GM21737 (cell line): ENCODE data around the gene MAP2K7.
A peak's percentile ranks its signal among the peaks of the same experiment; 100 is the strongest.
"Not testable (repeated sequence)": the region's sequence is repeated elsewhere in the genome, so short reads cannot be mapped to it uniquely, and the experiment has no call there.

Experiments
- ATAC-seq: cut with Tn5 transposase; IDR thresholded peaks from one replicate; pipeline ENCODE4 v1.9.1; 2021; ENCODE audit warnings: mild to moderate bottlenecking, moderate library complexity; ENCODE audit not compliant: unreplicated experiment

The MAP2K7 gene

DNA sequence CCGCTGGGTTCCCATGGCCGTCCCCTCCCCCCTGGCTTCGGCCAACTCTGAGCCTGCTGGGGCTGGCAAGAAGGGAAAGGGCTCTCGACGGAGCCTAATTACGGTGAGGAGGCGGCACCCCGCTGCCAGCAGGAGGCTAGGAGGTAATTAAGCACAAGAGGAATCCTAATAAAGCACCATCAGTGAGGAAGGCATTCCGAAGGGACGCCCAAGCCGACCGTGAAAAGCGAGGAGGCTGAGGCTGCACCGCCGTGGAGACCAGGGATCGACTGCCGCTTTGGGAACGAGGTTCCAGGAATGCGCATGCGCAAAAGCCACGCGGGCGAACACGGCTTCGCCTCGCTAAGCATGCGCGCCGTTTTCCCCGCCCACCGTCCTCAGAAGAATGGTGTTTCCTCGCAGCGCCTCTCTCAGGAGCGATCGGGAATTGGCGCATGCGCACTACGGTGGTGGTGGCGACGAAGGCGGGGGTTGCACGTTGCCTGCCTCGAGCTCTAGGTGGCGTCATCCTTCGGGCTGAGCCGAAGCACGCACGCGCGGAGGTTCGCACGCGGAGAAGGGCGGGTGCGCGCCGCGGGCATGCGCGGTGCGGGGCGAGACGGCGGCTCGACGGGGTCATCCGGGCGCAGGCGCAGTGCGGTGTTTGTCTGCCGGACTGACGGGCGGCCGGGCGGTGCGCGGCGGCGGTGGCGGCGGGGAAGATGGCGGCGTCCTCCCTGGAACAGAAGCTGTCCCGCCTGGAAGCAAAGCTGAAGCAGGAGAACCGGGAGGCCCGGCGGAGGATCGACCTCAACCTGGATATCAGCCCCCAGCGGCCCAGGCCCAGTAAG, at the start of gene MAP2K7:
Gene MAP2K7, plus strand, starts transcription at position 634 of the 830 bp plus-strand sequence. Its CDS starts 68 bp downstream, at position 702.
- ATAC-seq = peak; percentile 64

DNA sequence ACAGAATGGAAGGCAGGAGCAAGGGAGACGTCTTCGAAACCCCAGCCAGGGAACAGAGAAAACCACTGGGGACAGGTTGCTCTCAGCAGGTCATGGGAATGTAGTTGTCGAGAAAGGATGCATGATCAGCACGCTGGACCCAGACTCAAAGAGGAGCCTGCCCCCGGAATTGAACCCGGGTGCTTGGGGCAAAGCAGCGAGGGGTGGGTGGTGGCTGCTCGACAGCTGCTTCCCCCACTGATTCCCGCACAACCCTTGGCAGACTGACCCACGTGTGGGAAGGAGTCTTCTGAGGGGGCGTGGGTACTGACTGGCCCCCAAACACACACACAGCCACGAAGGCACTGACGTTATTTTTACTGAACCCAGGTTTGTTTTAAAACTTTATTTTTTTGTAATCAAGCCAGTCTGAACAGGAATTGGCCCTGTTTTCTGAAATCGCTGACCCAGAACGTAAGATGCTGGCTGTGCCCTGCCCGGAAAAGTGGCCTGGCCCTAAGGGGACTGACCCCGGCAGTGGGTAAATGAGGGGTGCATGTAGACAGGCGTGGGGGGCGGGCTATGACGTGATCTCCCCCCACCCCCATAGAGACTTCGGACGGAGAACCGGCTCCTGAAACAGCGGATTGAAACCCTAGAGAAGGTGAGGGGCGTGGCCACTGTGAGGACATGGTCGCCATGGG, 48.1 kb upstream of the MAP2K7 start:
- no peak for ATAC-seq

DNA sequence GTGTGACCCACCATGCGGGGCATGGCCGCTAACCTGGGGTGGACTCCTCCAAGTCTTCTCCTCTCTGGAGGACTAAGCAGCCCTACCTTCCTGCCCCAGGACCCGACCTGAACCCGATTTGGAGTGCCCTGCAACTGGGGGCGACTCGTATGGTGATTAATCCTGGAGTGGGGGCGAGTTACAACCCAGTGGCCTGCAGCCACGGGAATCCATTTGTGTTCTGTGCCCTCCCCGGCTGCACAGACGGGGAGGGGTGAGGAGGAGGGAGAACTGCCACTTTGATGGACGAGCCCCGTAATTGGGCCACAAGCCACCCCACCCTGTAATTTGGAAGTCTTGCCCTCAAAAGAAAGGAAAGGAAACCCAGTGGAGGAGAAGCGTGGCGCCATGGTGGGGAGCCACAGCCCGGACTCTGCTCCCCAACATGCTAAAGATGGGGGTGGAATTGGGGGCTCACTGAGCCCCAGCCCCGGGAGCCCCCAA, 47.5 kb upstream of the MAP2K7 start:
- no peak for ATAC-seq

DNA sequence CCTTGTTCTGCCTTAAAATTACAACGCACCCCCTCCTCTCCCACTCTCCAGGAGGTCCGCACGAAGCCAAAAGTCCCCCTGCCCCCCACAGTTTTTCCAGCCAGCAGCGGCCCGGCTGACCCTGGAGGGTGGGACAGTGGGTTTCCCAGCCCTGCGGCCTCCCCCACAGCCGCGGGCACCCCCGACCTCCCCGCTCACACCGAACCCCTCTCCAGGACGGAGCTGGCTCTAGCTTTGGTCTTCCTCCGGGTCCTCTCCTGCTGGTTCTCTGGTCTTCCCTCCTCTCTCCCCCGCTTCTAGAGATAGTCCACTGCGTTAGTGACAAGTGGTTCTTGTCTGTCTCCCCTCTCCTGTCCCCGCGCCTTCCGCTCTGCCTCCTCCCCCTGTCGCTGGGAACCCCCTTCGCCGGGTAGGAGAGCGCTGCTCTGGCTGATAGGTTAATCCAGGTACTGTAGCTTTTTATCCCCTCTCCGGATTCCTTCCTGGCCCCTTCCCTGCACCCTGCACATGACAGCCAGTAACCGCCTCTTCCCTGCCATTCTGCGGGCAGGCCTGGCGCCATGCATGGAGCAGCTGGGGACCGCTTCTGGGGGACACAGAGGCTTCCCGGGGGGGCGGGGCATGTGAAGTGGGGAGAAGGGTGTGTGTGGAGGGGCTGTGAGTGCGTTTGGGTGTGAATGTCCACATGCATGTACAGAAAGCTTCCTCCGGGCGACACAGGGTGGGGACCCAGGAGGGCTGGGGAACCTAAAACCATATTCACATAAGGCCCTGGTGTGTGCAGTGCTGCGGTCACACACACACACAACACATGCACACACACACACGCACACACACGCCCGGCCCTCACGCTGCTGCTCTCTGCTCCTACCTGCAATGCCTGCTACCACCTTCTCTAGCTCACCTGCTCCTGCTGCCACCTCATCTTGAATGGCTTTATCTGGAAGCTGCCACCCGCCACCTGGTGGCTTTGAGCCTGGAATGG, 46.7 kb upstream of the MAP2K7 start:
- no peak for ATAC-seq

DNA sequence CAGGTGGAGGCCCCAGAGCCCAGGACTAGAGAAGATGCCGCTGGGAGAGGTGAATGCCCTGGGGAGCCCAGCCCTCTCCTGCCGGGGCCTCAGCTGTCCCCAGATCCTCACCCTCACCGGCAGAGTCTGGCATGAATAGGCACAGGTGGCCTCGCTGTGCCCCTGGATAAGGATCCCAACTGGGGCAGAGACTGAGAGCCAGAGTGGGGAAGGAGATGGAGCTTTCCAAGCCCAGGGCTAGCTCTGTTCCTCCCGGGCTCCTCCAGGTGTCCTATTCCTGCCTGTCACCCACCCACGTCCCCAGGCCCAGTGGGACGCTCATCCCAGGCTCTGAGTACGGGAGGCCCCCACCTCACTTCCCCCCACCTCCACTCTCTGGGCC, 46.0 kb upstream of the MAP2K7 start:
- no peak for ATAC-seq

DNA sequence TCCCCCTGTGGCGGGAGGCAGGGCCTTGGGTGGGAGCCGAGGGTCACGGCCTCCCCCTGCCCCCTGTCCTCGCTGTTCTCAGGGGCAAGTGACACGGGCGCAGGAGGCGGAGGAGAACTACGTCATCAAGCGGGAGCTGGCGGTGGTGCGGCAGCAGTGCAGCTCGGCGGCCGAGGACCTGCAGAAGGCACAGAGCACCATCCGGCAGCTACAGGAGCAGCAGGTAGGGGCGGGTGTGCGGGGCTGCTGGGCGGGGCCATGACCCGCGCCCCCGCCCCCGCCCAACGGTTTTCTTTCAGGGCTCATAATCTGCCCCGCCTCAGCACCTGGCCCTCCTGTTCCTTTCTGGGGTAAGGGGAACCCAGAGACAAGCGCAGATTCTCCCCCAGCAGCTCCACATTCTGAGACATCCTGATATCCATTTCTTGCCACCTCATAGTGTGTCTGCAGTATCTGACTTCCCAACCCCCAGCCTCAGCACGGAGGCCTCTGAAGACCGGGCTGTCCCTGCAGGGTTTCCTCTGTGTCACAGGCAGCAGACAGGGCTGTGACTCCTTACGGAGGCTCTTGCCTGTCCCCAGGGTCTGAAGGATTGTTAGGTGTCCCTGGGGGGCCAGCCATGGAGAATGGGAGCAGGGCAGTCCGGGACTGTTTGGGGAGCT, 45.4 kb upstream of the MAP2K7 start:
- ATAC-seq = no peak

DNA sequence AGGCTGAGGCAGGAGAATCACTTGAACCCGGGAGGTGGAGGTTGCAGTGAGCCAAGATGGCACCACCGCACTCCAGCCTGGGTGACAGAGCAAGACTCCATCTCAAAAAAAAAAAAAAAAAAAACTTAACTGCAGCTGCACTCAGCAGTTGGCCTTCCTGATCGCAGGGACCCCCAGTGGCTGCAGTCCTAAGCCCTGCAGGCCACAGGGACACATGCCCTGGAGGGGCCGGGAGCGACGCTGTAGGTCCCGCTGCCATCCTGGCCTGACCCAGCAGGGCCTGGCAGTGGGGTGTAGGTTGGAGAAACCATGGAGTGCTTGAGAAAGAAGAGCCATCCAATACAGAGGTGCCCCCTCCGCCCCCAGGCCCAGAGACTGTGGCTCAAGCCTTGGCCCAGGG, 44.6 kb upstream of the MAP2K7 start:
- not testable (repeated sequence) for ATAC-seq

DNA sequence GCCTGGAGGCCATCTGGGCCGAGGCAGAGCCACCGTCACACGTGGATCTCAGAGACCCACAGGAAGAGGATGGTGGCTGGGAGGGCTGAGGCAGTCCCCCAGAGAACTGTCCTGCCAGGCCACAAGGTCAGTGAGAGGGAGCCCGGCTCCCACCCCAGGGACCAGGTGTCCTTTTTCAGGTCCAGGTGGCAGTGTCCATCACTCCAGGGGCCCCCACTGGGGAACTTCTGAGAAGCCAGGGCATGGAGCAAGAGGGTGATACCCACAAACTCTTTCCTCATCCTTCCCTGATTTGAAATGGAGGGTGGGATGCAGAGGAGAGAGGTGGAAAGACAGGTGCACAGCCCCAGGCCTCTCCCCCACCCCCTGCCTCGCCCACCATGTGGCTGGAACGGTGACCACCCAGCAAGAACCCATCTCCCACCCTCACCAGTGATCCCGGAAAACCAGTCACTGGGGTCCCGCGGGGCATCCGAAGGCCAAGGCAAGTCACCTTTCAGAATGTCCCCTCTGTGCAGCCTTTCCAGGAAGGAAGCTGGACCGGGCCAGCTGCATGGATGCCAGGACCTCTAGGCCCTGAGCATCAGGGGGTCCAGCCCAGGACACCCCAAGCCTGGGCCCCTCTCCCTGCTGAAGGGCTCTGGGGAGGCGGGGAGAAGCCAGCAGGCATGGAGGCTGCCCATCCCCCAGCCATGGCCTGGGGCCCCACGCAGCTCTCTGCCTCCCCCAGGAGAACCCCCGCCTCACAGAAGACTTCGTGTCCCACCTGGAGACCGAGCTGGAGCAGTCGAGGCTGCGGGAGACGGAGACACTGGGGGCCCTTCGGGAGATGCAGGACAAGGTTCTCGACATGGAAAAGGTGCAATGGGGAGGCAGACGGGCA, 43.6 kb upstream of the MAP2K7 start:
- no peak for ATAC-seq

DNA sequence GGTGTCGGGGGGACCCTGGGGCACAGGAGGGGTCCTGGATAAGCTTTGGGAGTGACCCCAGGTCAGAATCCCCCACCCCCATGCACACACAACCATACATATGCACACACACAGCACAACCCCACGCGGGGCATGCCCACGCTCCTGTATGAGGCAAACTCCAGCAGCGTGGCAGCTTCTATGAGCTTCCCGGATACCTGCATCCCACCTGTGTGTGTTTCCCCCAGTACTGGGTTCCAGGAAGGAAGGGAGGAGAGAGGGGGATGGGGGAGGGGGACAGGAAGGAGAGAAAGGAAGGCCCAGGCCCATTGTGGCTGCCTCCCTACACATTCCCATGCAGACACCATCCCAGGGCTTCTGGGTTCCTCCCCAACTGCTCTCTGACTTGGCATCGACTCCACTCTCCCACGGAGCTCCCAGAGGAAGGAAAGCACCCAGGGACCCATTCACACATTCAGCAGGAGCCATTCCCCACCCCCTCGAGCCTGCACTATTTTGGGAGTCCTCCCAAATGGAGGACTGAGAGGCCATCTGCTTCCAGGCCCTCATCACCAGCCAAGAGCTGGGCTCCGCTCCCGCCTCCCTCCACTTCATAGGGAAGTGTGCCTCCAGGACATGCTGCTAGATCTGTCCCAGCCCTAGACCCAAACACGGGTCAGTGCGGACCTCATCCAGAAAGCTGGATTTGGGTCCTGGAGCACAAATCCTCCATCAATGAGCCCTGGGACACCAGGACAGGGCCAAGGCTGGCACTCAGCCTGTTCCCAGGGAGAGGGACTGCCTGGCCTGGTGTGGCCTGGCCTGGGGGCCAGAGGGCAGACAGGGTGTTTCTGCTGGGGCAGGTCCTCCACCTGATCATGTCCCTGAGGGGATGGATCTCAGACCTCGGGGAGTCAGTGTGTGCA, 42.7 kb upstream of the MAP2K7 start:
- ATAC-seq = no peak

DNA sequence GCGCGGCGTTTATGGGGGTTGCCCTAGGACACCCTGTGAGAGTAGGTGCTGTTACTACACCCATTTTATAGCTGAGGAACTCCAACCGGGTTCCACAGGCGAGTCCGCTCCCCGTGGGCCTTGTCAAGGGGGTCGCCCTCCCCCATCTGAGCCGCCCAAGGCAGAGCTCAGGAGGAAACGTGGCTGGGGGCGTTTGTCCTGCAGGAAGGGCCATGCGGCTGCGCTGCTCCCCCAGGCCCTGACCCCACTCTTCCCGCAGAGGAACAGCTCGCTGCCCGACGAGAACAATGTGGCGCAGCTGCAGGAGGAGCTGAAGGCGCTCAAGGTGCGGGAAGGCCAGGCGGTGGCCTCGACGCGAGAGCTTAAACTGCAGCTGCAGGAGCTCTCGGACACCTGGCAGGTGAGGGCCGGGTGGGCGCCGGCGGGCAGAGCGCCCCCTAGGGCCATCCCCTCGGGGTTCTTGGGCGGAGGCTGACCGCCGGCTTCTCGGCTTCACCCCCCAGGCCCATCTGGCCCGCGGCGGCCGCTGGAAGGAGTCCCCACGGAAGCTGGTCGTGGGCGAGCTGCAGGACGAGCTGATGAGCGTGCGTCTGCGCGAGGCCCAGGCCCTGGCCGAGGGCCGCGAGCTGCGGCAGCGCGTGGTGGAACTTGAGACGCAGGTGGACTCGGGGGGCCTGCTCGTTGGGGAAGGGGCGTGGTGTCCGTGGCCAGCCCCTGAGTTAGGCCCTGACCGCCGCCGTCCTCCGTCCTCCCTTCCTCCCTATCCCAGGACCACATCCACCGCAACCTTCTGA, 41.9 kb upstream of the MAP2K7 start:
- ATAC-seq = no peak

DNA sequence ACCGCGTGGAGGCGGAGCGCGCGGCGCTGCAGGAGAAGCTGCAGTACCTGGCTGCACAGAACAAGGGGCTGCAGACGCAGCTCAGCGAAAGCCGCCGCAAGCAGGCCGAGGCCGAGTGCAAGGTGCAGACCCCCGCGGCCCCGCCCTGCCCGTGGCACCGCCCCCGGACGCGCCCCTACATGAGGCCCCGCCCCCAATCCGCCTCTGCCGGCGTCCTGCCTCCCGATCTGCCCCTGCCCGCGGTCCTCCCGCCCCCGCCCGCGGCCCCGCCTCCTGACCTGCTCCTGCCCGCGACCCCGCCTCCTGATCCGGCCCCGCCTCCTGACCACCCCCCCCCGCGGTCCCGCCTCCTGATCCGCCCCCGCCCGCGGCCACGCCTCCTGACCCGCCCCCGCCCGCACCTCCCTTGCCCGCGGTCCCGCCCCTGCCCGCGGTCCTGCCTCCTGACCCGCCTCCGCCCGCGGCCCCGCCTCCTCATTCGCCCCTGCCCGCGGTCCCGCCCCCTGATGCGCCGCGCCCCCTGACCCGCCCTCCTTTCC, 41.2 kb upstream of the MAP2K7 start:
- no peak for ATAC-seq

DNA sequence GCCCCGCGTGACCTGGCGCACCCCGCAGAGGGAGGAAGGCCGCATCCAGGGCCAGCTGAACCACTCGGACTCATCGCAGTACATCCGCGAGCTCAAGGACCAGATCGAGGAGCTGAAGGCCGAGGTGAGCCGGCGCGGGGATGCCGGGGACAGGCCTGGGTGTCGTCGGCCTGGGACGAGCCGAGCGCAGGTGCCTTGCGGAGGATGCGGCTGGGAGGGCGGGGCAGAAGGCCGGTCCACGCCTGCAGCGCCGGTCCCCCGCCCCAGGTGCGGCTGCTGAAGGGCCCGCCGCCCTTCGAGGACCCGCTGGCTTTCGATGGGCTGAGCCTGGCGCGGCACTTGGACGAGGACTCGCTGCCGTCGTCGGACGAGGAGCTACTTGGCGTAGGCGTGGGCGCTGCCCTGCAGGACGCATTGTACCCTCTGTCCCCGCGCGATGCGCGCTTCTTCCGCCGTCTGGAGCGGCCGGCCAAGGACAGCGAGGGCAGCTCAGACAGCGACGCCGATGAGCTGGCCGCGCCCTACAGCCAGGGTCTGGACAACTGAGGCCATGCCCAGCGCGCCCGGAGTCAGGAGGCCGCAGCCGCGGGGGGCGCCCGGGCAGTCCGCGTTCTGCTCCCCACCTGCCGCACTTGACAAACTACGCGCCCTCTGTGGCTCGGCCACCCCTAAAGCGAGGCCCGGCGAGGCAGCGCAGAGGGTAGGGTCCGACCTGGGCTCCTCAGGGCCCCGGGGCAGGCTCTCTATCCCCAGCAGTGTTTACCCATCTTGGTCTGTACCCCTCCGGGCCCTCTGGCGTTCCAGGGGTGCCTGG, 40.3 kb upstream of the MAP2K7 start:
- no peak for ATAC-seq

DNA sequence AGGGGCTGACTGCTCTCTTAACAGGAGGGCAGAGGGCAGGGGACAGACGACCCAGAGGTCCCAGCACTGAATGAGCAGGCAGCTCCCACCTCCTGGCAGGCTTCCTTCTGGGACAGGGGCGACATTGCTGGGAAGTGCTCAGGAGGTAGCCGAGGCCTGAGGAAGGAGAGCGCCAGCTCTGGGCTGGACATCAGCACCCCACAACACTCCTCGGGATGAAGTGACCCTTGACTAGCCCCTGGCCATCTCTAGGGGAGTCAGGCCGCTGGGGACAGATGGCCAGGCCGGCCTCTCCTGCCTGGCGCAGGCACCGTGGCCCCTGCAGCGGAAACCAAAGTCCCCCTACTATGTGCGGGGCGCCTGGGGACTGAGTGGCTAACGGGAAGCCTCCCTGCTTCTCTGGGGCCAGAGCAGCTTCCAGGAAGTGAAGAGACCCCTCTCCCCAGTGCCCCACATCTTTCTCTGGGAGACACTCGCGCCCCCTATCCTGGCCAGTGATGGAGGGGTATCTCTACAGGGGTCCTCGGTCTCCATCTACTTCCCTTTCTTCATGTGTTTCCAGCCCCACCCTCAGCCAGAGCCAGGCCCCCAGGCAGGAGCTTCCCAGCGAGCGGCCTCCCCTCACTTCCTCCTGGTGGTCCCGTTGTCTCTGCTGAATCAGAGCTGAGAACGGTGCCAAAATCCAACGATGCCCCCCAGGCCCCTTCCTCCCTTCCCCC, 39.5 kb upstream of the MAP2K7 start:
- ATAC-seq = no peak

DNA sequence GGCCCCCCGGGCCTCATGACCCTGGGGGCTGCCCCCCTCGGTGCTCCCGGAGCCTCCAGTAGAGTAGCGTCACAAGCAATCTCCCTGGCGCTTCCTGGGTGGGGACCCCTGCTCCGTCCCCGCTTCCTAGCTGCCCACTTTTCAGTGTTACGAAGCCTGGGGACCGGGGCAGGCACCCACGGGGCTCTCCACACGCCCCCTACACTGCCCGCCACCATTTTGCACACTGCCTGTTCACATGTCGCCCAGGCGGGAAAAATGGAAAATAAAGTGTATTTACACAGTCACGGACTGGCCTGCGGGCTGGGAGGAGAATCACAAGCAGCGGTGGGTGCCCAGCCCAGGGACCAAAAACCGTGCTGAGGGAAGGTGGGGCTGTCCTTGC, 39.0 kb upstream of the MAP2K7 start:
- no peak for ATAC-seq

DNA sequence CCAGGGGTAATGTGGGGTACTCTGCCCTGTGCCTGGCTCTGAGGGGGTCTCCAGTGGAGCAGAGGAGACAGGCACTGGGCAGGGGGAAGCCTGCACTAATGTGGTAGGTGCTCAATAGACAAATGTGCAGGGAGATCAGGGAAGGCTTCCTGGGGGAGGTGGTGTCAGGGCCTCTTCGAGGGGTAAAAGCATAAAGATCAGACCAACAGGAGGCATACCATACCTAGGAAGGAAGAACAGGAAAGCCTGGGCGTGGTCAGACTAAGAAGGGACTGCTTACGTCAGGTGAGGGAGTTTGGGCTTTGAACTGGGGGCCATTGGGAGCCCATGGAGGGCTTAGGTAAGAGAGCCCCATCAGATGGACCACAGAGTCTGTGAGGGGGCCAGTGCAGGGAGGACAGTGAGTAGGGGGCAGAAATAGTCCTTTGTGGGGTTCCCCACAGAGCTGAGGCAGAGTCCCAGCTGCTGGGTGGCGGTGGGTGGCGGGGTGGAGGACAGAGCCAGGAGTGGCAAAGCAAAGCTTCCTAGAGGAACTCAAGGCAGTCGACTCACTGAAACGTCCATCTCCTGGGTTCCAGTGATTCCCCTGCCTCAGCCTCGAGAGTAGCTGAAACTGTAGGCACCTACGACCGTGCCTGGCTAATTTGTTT, 38.3 kb upstream of the MAP2K7 start:
- ATAC-seq = no peak
